Astrocyte of the hippocampus (primary cell): ENCODE results near the gene RNF213.

Experiments used
- DNase-seq: peaks from one replicate; pipeline ENCODE4 v3.0.0; 2011; ENCODE audit warnings: low read depth, low spot score

Gene RNF213

GRCh38 chr17:80365001-80365965, 104.6 kb downstream of the RNF213 start:
- no peak for DNase-seq

GRCh38 chr17:80365983-80366382, 105.3 kb downstream of the RNF213 start:
- DNase-seq, result no peak

DNA sequence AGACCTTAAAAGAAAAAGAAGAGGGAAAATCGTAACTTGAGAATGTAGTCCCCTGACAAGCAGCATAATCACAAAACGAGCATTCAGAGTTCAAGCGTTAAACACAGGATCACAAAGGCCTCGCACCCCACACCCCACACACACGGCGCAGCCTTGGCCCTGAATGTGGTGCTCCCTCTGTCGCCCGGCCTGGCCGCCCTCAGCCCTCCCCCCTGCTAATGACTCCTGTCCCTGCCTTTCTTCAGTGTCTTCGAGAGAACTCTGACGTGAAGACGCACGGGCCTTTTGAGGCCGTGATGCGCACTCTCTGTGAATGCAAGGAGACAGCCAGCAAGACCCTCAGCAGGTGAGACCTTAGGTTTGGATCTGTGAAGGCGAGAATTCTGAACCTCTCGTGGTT, 106.9 kb downstream of the RNF213 start:
- DNase-seq, result no peak

GRCh38 chr17:80371196-80371595, 110.5 kb downstream of the RNF213 start:
- DNase-seq, result no peak

DNA sequence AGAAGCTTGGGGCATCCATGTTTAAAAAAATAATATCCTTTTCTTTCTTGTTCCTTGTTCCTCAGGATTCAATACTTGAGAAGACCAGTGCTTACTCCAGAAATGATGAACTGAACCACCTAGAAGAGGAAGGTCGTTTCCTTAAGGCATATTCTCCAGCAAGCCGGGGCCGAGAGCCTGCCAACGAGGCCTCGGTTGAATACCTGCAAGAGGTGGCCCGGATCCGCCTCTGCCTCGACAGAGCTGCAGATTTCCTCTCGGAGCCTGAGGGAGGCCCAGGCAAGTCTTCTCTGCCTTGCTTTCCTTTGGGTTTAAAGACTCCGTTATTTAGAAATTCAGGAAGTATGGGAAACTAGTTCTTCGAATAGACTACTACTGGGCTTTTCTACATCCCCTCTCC, 111.8 kb downstream of the RNF213 start:
- no peak for DNase-seq

DNA sequence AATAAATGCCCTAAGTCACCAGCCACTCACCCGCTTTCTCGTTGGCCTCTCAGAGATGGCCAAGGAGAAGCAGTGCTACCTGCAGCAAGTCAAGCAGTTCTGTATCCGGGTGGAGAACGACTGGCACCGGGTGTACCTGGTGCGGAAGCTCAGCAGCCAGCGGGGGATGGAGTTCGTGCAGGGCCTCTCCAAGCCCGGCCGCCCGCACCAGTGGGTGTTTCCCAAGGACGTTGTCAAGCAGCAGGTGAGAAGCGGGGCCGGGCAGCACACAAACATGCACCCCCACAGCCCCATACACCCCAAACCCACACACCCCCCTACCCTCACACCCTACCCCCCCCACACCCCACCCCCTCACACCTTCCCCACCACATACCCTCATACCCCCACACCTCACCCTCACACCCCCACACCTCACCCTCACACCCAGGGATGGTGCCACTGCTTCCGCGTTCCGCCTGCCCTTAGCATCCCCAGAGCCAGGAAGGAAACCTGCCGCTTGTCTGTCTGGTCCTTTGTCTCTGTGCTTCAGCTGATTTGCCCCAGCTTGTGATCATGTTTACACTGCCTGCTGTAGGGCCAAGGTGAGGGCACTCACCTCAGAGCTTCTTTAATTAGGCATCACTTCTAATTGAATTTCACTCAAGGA, 112.4 kb downstream of the RNF213 start:
- no peak for DNase-seq

- DNase-seq, result no peak
Observed at GRCh38 chr17:80374039-80374731, 113.5 kb downstream of the RNF213 start.

GRCh38 chr17:80374732-80375585, 114.3 kb downstream of the RNF213 start:
- no peak for DNase-seq

DNA sequence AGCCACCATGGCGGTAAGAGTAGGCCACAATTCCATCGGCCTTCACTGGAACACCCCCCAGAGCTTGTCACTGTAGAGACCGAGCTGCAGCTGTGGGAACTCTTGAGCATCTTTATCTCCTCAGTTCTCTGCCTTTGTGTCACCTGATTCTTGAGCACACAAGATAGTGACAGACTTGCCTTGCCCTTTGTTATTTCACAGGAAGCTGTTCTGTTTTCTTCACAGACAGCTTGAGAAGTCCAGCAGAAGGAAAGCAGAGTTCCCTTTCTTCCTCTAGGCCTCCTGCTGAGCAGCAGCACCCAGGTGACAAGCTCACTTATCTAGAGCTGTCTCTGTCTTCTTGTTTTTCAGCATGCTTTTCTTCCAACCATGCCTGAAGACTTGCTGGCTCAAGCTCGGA, 115.9 kb downstream of the RNF213 start:
- DNase-seq, result no peak

DNA sequence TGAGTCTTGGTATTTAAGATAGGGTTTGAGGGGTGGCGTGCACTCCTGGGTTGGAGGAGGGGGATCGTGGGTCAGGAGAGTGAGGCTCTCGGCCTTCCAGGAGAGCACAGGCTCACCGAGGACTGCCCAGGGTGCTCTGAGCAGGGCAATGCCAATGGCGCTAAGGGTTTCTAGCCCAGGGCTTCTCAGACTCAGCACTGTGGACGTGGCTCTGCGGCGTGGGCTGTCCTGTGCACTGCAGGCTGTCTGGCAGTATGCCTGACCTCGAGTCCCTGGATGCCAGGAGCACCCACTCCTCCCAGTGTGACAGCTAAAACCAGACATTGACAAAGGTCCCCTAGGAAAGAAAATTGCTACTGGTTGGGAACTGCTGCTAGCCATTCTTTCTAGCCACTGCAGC, 117.1 kb downstream of the RNF213 start:
- no peak for DNase-seq

DNA sequence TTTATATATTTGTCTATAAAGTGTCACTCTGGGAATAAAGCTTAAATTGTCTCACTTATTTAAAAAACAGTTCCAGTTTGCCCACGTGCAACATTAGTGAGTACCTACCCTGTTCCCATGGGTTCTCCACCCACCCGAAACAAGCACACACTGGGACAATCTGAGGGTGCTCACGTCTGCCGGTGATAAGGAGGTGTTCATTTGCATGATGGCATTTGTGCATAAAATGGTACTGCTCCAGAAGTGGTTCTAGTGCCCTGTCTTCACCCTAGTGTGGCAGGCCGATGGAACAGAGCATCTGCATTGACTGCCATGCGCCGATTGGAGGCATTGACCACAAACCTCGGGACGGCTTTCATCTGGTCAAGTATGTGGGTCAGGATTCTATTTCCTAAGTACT, 118.7 kb downstream of the RNF213 start:
- no peak for DNase-seq

- no peak for DNase-seq
Observed at GRCh38 chr17:80380068-80380467, 119.4 kb downstream of the RNF213 start.

GRCh38 chr17:80380555-80381002, 119.9 kb downstream of the RNF213 start:
- DNase-seq, result no peak

- no peak for DNase-seq
Observed at GRCh38 chr17:80381416-80381923, 120.8 kb downstream of the RNF213 start.

DNA sequence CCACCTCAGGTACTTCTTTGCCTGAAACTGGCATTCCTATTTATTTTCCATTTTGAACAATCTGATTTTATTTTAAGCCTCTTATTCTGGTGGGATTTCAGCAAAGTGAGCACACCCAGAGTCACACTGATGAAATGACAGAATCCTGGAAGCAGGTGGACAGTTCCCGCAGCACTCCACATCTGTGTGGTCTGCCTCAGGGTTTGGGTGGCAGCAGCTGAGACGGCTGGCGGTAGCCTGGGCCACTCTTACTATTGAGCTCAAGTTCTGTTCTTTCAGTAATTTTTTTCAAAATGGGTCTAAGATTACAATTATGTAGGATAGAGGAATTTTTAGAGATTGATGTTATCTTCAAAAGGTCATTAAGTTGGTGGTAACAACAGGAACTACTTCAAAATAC, 121.8 kb downstream of the RNF213 start:
- no peak for DNase-seq

GRCh38 chr17:80382956-80383355, 122.3 kb downstream of the RNF213 start:
- no peak for DNase-seq

- DNase-seq, result no peak
Observed at GRCh38 chr17:80384078-80384960, 123.7 kb downstream of the RNF213 start.

DNA sequence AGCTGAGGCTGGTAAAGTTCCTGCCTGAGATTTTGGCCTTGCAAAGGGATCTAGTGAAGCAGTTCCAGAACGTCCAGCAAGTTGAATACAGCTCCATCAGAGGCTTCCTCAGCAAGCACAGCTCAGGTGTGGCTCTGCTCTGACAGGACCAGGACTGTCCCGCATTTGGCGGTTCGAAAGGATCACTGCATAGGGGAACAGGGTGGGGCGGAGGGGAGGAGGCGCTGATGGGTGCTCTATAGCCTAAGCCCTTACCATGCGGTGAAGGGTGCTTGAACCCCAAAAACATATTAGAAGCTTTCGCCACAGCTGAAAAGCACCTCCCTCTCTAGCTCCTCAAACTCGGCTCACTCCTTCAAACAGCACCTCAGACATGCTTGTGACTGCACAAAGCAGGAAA, 124.4 kb downstream of the RNF213 start:
- DNase-seq, result no peak

GRCh38 chr17:80386341-80386740, 125.7 kb downstream of the RNF213 start:
- no peak for DNase-seq

GRCh38 chr17:80387071-80387470, 126.4 kb downstream of the RNF213 start:
- DNase-seq, result no peak
